ENCODE data around the gene EYS. TPM values are rescaled to one million over a fixed set of nuclear protein-coding genes. Genes with fewer than 3 reads are reported as not detected.

The EYS gene
- total and polyA plus RNA-seq, 2 of the 8 experiments (the other 6 are each of a cell fraction or from before 2014, with no cell fraction given), result 0.05 to 0.13 TPM

DNA sequence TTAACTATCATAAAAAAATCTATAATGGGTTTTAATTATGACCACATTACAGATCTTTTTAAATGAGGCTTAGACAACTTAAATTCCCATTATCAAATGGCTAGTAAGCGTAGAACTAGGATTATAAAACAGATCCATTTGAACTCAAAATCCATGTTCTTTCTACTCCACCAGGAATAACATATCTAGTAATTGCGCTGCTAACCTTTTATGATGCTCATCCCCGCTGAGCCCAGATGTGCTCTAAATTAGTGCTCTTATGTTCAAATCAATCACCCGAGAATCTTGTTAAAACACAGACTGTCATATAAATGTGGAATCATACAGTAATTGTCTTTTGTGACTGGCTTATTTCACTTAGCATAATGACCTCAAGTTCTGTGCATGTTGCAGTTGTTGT lies 1168.3 kb downstream of the EYS start:
- ChIA-PET POLR2A (ENCODE audit: partially characterized antibody) (no interaction called here), CTCF (ENCODE audit: partially characterized antibody) (no interaction called here)
- H2BK20ac ChIP-seq (ENCODE audit: low read length), result no peak overlapping the region
- no peak overlapping the region for H2BK12ac ChIP-seq (ENCODE audit: low read depth, low read length)
- no peaks in the 10 kb centered on the region for H3K79me1 ChIP-seq (ENCODE audit: low read depth, low read length)
- H3K79me2 ChIP-seq (ENCODE audit: control insufficient read depth in 1 of 2, insufficient read depth in 2 of 2, low read length in 2 of 2), result no peaks in the 10 kb centered on the region
- H4K20me1 ChIP-seq (replicated peaks in 1 of 2; ENCODE audit: control insufficient read depth in 1 of 2, insufficient read depth in 2 of 2, low read length in 2 of 2), result no peaks in the 10 kb centered on the region
- FAIRE-seq, result no peak
- H3K23me2 ChIP-seq (ENCODE audit: low read depth, low read length), result no peaks in the 10 kb centered on the region
- H3K18ac ChIP-seq (ENCODE audit: extremely low read depth, low read length), result no peak overlapping the region
- H3K4me3 ChIP-seq (ENCODE audit: extremely low read depth in 1 of 4, insufficient read depth in 2 of 4, low read depth in 3 of 4, low read length in 4 of 4), result no peak overlapping the region
- 97% methylated on average over 4 of the region's 4 CpGs; no CpG with 5 or more reads in 1 of the 2 experiments for WGBS, 2 experiments (ENCODE audit: extremely low coverage in 1 of 2, insufficient coverage in 1 of 2, insufficient read length in 1 of 2, insufficient replicate concordance in 2 of 2, low coverage in 1 of 2, low lambda C conversion rate in 2 of 2, missing lambda C conversion rate in 1 of 2)
- H4K5ac ChIP-seq (ENCODE audit: insufficient read length, low read depth, low read length), result no peak overlapping the region
- no peak overlapping the region for H2BK15ac ChIP-seq (ENCODE audit: low read length)
- no peak overlapping the region for H2BK120ac ChIP-seq (replicated peaks; ENCODE audit: low read depth, low read length)
- no peak overlapping the region for H2BK5ac ChIP-seq (ENCODE audit: low read depth, low read length)
- H3K27ac ChIP-seq (ENCODE audit: low read depth, low read length), result no peak overlapping the region
- H3K23ac ChIP-seq (ENCODE audit: insufficient read length), result no peak overlapping the region
- H3K4me2 ChIP-seq (ENCODE audit: insufficient read depth in 1 of 2, low read depth in 2 of 2, low read length in 2 of 2), result no peak overlapping the region
- no peak overlapping the region for H3K56ac ChIP-seq (replicated peaks; ENCODE audit: insufficient read length, low read depth, low read length)
- no peak for DNase-seq (ENCODE audit: low read depth in 1 of 2, low spot score in 2 of 2)
- H3K14ac ChIP-seq (ENCODE audit: insufficient read length), result no peak overlapping the region
- H3K4ac ChIP-seq (replicated peaks; ENCODE audit: insufficient read length, low read depth, low read length), result no peak overlapping the region
- no peak overlapping the region for H4K8ac ChIP-seq (ENCODE audit: extremely low read depth, insufficient read depth, low read length)
- no peak overlapping the region for H4K91ac ChIP-seq (replicated peaks; ENCODE audit: insufficient read length, low read length)
- H3K36me3 ChIP-seq (ENCODE audit: control insufficient read depth in 2 of 4, insufficient read depth in 4 of 4, low read length in 3 of 4), result no peaks in the 10 kb centered on the region
- no peak overlapping the region for H2AK5ac ChIP-seq (ENCODE audit: low read depth, low read length)
- H3K9ac ChIP-seq (replicated peaks in 1 of 4; ENCODE audit: extremely low read depth in 1 of 4, low read depth in 3 of 4, low read length in 3 of 4), result no peak overlapping the region
- no peaks in the 10 kb centered on the region for H3K27me3 ChIP-seq (replicated peaks in 1 of 4; ENCODE audit: control insufficient read depth in 3 of 4, extremely low read depth in 1 of 4, insufficient read depth in 3 of 4, low read length in 3 of 4)
- no peak overlapping the region for H2AFZ ChIP-seq (ENCODE audit: low read length)
- H3K9me3 ChIP-seq (ENCODE audit: insufficient read depth in 2 of 2, low read depth in 1 of 2, low read length in 1 of 2), result no peaks in the 10 kb centered on the region
- no peaks in the 10 kb centered on the region for H3K4me1 ChIP-seq (replicated peaks in 1 of 4; ENCODE audit: control insufficient read depth in 3 of 4, insufficient read depth in 4 of 4, low read length in 3 of 4)
- no peak for TF ChIP-seq RFX5 (IDR thresholded peaks at IDR 0.05; ENCODE audit: borderline replicate concordance, low read depth, low read length)

All from H1 (cell line).